Activated CD4-positive, alpha-beta T cell treated with anti-CD3 and anti-CD28 coated beads, Interleukin-10, Interleukin-2, amounts not matched to agents 100 ng/mL and 50 ng/mL, durations not matched to agents 16 hours and 8 hours (primary cell): ENCODE results near the gene FAM47E.
"Not testable (repeated sequence)": the region's sequence is repeated elsewhere in the genome, so short reads cannot be mapped to it uniquely, and the experiment has no call there.

ENCODE experiments used
- DNase-seq: peaks from one replicate; pipeline ENCODE4 v3.0.0-alpha.2; 2020

FAM47E gene

GRCh38 chr4:76226418-76226817 is 25.1 kb upstream of the FAM47E start:
- no peak for DNase-seq

- DNase-seq: no peak
Observed at GRCh38 chr4:76232681-76233080, 18.8 kb upstream of the FAM47E start.

DNA sequence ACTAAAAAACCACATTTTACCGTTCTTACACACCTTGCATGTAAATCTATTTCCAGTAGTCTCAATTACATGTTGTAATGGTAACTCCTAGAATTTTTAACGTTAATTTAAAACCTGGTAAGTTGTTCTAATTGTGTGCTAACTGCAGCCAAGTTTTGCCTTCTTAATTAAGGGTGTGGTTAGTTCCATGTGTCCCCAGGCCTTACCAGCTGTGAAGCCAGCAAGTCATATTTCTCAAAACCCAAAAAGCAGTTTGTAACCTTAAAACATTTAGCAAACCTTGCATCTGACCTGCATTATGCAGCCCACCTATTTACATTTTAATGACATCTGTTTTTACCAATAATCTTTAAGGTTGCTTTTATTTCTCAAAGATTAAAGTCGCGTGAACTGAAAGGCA is 18.4 kb upstream of the FAM47E start:
- DNase-seq: no peak

DNA sequence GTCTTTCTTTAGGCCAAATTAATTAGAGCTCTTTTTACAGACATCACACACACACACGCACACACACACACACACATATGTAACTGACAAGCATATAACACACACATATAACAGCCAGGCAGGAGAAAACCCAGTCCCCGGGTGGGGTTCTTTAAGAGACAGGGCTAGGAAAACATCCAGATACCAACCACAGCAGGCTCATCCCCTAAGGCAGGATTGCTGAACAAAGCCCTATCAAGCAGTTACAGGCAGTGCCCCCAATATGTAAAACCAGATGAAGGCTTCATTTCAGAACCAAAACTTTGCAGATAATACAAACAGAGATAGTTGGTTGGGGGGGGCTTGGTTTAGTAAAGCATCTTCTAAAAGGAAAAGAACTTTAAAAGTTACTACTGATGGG is 18.0 kb upstream of the FAM47E start:
- DNase-seq: no peak

DNA sequence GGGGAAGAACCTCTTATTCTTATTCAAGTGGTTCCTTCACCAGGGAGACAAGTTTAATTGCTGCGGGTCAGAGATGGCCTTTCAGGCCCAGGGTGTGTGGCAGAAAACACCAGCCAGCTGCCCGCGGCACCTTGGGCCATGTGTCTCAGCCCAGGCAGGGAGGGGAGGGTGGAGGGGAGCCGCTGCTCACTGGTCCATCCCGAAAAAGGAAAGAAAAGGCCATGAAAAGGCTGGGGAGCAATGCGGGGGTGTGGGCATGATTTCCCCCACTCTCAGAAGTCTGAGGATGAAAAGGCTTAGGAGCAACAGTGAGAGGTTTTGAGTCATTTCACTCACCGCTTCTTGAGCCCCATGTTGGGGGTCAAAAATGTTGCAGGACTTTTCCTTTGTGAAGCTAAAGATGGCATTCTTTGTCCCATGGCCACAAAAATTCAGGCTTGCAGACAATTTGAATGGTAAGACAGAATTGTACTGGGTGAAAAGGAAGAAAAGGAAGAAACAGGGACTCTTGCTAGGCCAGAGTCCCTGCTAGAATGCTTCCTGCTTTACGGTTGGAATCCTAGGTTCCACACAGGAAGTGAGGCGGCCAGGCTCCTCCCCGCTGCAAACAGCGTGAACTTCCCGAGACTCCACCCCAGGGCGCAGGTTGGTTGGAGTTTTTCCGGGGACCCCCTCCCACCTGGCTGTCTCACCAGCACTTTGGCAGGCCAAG is 17.4 kb upstream of the FAM47E start:
- DNase-seq: no peak

- DNase-seq: no peak
Observed at GRCh38 chr4:76234679-76235044, 16.9 kb upstream of the FAM47E start.

- DNase-seq: no peak
Observed at GRCh38 chr4:76235407-76235806, 16.1 kb upstream of the FAM47E start.

GRCh38 chr4:76235915-76236314 is 15.6 kb upstream of the FAM47E start:
- DNase-seq: no peak

- DNase-seq: no peak
Observed at GRCh38 chr4:76238236-76238635, 13.3 kb upstream of the FAM47E start.

- DNase-seq: no peak
Observed at GRCh38 chr4:76238701-76239100, 12.8 kb upstream of the FAM47E start.

- DNase-seq: no peak
Observed at GRCh38 chr4:76240236-76240635, 11.3 kb upstream of the FAM47E start.

DNA sequence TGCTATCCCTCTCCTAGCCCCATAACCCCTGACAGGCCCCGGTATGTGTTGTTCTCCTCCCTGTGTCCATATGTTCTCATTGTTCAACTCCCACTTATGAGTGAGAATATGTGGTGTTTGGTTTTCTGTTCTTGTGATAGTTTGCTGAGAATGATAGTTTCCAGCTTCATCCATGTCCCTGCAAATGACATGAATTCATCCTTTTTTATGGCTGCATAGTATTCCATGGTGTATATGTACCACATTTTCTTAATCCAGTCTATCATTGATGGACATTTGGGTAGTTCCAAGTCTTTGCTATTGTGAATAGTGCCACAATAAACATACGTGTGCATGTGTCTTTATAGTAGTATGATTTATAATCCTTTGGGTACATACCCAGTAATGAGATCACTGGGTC is 7.6 kb upstream of the FAM47E start:
- DNase-seq: not testable (repeated sequence)

- DNase-seq: no peak
Observed at GRCh38 chr4:76246025-76246424, 5.5 kb upstream of the FAM47E start.

GRCh38 chr4:76246852-76247251 is 4.7 kb upstream of the FAM47E start:
- no peak for DNase-seq

- peak; percentile 16 for DNase-seq
Observed at GRCh38 chr4:76250962-76251361, 559 bp upstream of the FAM47E start.

GRCh38 chr4:76252271-76252653 is 741 bp downstream of the FAM47E start:
- DNase-seq: no peak

DNA sequence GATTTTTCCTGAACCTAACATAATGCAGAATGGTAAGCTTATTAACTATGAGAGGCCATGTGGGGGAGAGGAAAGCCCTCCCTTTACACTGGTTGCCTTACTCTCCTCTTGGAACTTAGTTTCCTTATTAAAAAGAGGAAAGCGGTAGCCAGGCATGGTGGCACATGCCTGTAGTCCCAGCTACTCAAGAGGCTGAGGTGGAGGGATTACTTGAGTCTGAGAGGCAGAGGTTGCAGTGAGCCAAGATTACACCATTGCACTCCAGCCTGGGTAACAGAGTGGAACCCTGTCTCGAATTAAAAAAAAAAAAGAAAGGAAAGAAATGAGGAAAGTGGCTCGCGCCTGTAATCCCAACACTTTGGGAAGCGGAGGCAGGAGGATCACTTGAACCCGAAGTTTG is 2.0 kb downstream of the FAM47E start:
- DNase-seq: no peak

DNA sequence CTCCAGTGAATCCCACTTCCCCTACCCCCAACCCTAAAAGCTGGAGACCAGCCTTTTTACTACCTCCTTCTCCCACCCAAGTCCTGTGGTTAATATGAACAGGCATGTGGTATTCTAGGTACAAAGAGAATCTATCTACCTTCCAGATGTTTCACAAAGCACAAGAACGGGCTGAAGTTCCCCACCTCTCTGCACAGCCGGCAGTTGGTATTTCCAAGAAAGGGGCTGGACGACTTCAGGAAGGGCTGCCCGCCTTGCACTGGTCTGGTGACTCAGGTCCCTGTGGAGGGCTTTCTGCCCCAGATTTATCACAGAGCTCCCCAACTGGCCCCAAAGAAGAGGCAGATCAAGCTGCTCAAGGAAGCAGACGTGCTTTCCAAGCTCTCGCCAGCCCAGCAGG is 4.5 kb downstream of the FAM47E start:
- DNase-seq: no peak

GRCh38 chr4:76256968-76257367 is 5.4 kb downstream of the FAM47E start:
- DNase-seq: no peak

DNA sequence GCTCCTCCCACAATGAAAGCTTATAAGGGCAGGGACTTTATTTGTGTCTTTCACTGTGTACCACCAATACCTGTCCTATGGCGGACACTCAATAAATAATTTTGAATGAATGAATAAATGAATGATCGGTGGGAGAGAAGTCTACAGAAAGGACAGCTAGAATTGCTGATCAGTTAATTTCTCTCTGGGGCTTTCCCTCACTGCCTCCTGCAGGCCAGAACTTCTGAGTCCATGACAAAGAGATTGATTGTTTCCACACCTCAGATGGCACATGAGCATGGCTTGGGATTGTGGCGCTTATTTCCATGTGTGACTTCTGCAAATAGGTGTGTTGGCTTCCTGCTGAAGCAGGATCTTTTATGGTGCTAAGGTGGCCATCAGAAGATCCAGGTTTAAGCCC is 6.3 kb downstream of the FAM47E start:
- DNase-seq: no peak

DNA sequence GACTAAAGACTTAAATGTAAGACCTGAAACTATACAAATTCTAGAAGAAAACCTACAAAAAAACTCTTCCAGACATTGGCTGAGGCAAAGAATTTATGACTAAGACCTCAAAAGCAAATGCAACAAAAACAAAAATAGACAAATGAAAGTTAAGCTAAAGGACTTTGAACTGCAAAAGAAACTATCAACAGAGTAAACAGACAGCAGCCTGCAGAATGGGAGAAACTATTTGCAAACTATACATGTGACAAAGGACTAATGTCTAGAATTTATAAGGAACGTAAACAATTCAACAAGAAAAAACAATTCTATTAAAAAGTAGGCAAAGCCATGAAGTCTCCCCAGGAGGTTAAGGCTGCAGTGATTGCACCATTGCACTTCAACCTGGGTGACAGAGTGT is 9.1 kb downstream of the FAM47E start:
- DNase-seq: no peak

DNA sequence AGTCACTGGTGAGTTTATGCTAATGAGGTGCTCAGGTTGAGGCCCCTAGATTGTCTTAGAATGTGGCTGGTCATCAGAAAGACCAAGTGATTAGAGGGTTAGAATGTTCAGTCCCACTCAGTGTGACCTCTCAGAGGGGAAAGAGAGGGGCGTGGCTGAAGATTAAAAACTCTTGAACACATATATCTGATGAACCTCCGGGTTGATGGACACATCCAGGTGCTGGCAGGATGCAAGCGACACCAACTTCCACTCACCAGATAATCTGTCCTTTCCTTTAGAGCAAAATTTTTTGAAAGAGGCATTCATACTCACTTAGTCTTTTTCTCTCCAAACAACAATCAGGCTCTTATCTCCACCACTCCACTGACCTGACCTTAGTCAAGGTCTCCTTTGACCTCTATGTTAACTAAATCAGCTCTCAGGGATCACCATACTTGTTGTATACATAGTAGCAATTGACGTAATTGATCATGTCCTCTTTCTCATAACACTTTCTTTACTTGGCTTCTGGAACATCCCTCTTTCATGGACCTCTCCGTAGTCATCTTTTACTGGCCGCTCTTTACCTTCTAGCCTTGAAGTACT is 14.2 kb downstream of the FAM47E start:
- DNase-seq: no peak

- DNase-seq: no peak
Observed at GRCh38 chr4:76266627-76267026, 15.1 kb downstream of the FAM47E start.

GRCh38 chr4:76267811-76268210 is 16.3 kb downstream of the FAM47E start:
- DNase-seq: no peak
